HAP-1 (cell line): ENCODE data around the gene AFAP1L2.
"Not testable (repeated sequence)": the region's sequence is repeated elsewhere in the genome, so short reads cannot be mapped to it uniquely, and the experiment has no call there.

Source experiments
- DNase-seq, 2 experiments: peaks; one replicate each; pipeline ENCODE4 v3.0.0-alpha.2; 2016 to 2020; ENCODE audit warnings: low spot score in 2 of 2
- H3K27me3 ChIP-seq: fragments of 250-450 bp; sonication (Bioruptor Pico); 2 replicates; pipeline ENCODE4 v1.5.1; 2020; ENCODE audit warnings: low read depth, mild to moderate bottlenecking, moderate library complexity
- H3K36me3 ChIP-seq: fragments of 250-450 bp; sonication (Bioruptor Pico); replicated peaks from 2 replicates; pipeline ENCODE4 v1.5.1; 2020; ENCODE audit warnings: mild to moderate bottlenecking
- H3K4me1 ChIP-seq: fragments of 250-450 bp; sonication (Bioruptor Pico); 2 replicates; pipeline ENCODE4 v1.5.1; 2020; ENCODE audit warnings: mild to moderate bottlenecking
- H3K4me3 ChIP-seq: fragments of 250-450 bp; sonication (Bioruptor Pico); 2 replicates; pipeline ENCODE4 v1.5.1; 2020; ENCODE audit warnings: mild to moderate bottlenecking, moderate library complexity
- H3K9me3 ChIP-seq: fragments of 250-450 bp; sonication (Bioruptor Pico); 2 replicates; pipeline ENCODE4 v1.5.1; 2020; ENCODE audit warnings: mild to moderate bottlenecking, moderate library complexity
- in situ Hi-C: fragments of 300-500 bp; cut with MboI; formaldehyde crosslinking; loops from 3 replicates; pipeline ENCODE4 v1.14.3; 2020; ENCODE audit warnings: low sequenced_read_pairs, inconsistent platforms, mixed read lengths

AFAP1L2 gene

GRCh38 chr10:114352653-114353298, 51.5 kb downstream of the AFAP1L2 start:
- in situ Hi-C loops, result no loop called here
- Histone ChIP-seq H3K4me3 (no peak overlapping the region), H3K9me3 (no peaks in the 10 kb centered on the region), H3K4me1 (no peaks in the 10 kb centered on the region), H3K27me3 (no peaks in the 10 kb centered on the region), H3K36me3 (no peaks in the 10 kb centered on the region)
- no peak for DNase-seq

- no peak overlapping the region for H3K4me3 ChIP-seq
- H3K36me3 ChIP-seq, result no peaks in the 10 kb centered on the region
- peak in 1 of 2 experiments; percentile 9 for DNase-seq
- H3K27me3 ChIP-seq, result no peaks in the 10 kb centered on the region
- in situ Hi-C loops, result no loop called here
- H3K9me3 ChIP-seq, result no peaks in the 10 kb centered on the region
- no peaks in the 10 kb centered on the region for H3K4me1 ChIP-seq
Observed at GRCh38 chr10:114350751-114351150, 53.6 kb downstream of the AFAP1L2 start.

- H3K9me3 ChIP-seq, result no peaks in the 10 kb centered on the region
- H3K4me3 ChIP-seq, result no peak overlapping the region
- no peaks in the 10 kb centered on the region for H3K36me3 ChIP-seq
- in situ Hi-C loops, result no loop called here
- no peaks in the 10 kb centered on the region for H3K27me3 ChIP-seq
- no peaks in the 10 kb centered on the region for H3K4me1 ChIP-seq
- DNase-seq, result no peak
Observed at GRCh38 chr10:114349522-114350215, 54.6 kb downstream of the AFAP1L2 start.

- DNase-seq, H3K27me3 ChIP-seq, H3K9me3 ChIP-seq, H3K36me3 ChIP-seq, in situ Hi-C loops, H3K4me3 ChIP-seq, H3K4me1 ChIP-seq: not testable (repeated sequence)
Observed at GRCh38 chr10:114349071-114349470, 55.2 kb downstream of the AFAP1L2 start.

GRCh38 chr10:114347791-114348190, 56.5 kb downstream of the AFAP1L2 start:
- Histone ChIP-seq H3K9me3 (no peaks in the 10 kb centered on the region), H3K27me3 (no peaks in the 10 kb centered on the region), H3K4me3 (no peak overlapping the region), H3K36me3 (no peaks in the 10 kb centered on the region), H3K4me1 (no peaks in the 10 kb centered on the region)
- DNase-seq, result no peak
- in situ Hi-C loops, result no loop called here

GRCh38 chr10:114347241-114347640, 57.1 kb downstream of the AFAP1L2 start:
- in situ Hi-C loops, result no loop called here
- no peak for DNase-seq
- H3K4me3 ChIP-seq, result no peak overlapping the region
- no peaks in the 10 kb centered on the region for H3K36me3 ChIP-seq
- no peaks in the 10 kb centered on the region for H3K9me3 ChIP-seq
- no peaks in the 10 kb centered on the region for H3K4me1 ChIP-seq
- no peaks in the 10 kb centered on the region for H3K27me3 ChIP-seq

GRCh38 chr10:114346176-114347031, 57.9 kb downstream of the AFAP1L2 start:
- H3K4me3 ChIP-seq, result no peak overlapping the region
- H3K4me1 ChIP-seq, result no peaks in the 10 kb centered on the region
- no peaks in the 10 kb centered on the region for H3K36me3 ChIP-seq
- in situ Hi-C loops, result no loop called here
- H3K27me3 ChIP-seq, result no peaks in the 10 kb centered on the region
- DNase-seq, result no peak
- no peaks in the 10 kb centered on the region for H3K9me3 ChIP-seq

GRCh38 chr10:114345701-114346100, 58.6 kb downstream of the AFAP1L2 start:
- in situ Hi-C loops, result no loop called here
- H3K27me3 ChIP-seq, result no peaks in the 10 kb centered on the region

GRCh38 chr10:114343623-114344505, 60.4 kb downstream of the AFAP1L2 start:
- H3K4me3 ChIP-seq, result no peak overlapping the region
- H3K27me3 ChIP-seq, result no peaks in the 10 kb centered on the region
- no peaks in the 10 kb centered on the region for H3K4me1 ChIP-seq
- no peaks in the 10 kb centered on the region for H3K9me3 ChIP-seq
- in situ Hi-C loops, result no loop called here
- DNase-seq, result no peak
- no peaks in the 10 kb centered on the region for H3K36me3 ChIP-seq

More at GRCh38 chr10:114345701-114346100, 58.6 kb downstream of the AFAP1L2 start:
- H3K9me3 ChIP-seq, result no peaks in the 10 kb centered on the region
- no peaks in the 10 kb centered on the region for H3K4me1 ChIP-seq
- no peak overlapping the region for H3K4me3 ChIP-seq
- no peak for DNase-seq
- H3K36me3 ChIP-seq, result no peaks in the 10 kb centered on the region

GRCh38 chr10:114342976-114343375, 61.3 kb downstream of the AFAP1L2 start:
- Histone ChIP-seq H3K4me3 (no peak overlapping the region), H3K9me3 (no peaks in the 10 kb centered on the region), H3K27me3 (no peaks in the 10 kb centered on the region), H3K36me3 (no peaks in the 10 kb centered on the region), H3K4me1 (no peaks in the 10 kb centered on the region)
- no peak for DNase-seq
- in situ Hi-C loops, result no loop called here

GRCh38 chr10:114340816-114341215, 63.5 kb downstream of the AFAP1L2 start:
- no peaks in the 10 kb centered on the region for H3K9me3 ChIP-seq
- H3K4me3 ChIP-seq, result no peak overlapping the region
- H3K36me3 ChIP-seq, result no peaks in the 10 kb centered on the region
- in situ Hi-C loops, result no loop called here
- no peaks in the 10 kb centered on the region for H3K4me1 ChIP-seq
- H3K27me3 ChIP-seq, result no peaks in the 10 kb centered on the region
- no peak for DNase-seq

- Histone ChIP-seq H3K36me3 (no peaks in the 10 kb centered on the region), H3K4me1 (no peaks in the 10 kb centered on the region), H3K4me3 (no peak overlapping the region), H3K27me3 (no peaks in the 10 kb centered on the region), H3K9me3 (no peaks in the 10 kb centered on the region)
- in situ Hi-C loops, result no loop called here
- no peak for DNase-seq
Observed at GRCh38 chr10:114337510-114338462, 66.5 kb downstream of the AFAP1L2 start.
